Liver (tissue), 3 donors: ENCODE measurements around the gene TMED6.

ENCODE experiments used
- FOXA1 ChIP-seq: IDR thresholded peaks from 2 replicates; pipeline ENCODE4 v1.6.1; 2016; ENCODE audit warnings: antibody characterized with exemption
- GABPA ChIP-seq, 2 donors: IDR thresholded peaks in 1 of 2; conservative IDR thresholded peaks in 1 of 2; 2 replicates each; pipeline ENCODE4 v1.6.1; 2016; ENCODE audit warnings: antibody characterized with exemption in 2 of 2, mild to moderate bottlenecking in 1 of 2, moderate library complexity in 1 of 2
- HNF4A ChIP-seq, 2 donors: conservative IDR thresholded peaks; 2 replicates each; pipeline ENCODE4 v1.6.1; 2016; ENCODE audit warnings: antibody characterized with exemption in 2 of 2, mild to moderate bottlenecking in 2 of 2
- JUND ChIP-seq, 2 donors: IDR thresholded peaks; 2 replicates each; pipeline ENCODE4 v1.6.1; 2016; ENCODE audit warnings: antibody characterized with exemption in 2 of 2
- NR2F2 ChIP-seq: IDR thresholded peaks from 2 replicates; pipeline ENCODE4 v1.6.1; 2016; ENCODE audit warnings: antibody characterized with exemption
- RAD21 ChIP-seq, 2 donors: IDR thresholded peaks; 2 replicates each; pipeline ENCODE4 v1.6.1; 2016; ENCODE audit warnings: antibody characterized with exemption in 2 of 2, mild to moderate bottlenecking in 2 of 2
- RXRA ChIP-seq, 2 donors: IDR thresholded peaks; 2 replicates each; pipeline ENCODE4 v1.6.1; 2017 to 2018; ENCODE audit warnings: antibody characterized with exemption in 2 of 2, mild to moderate bottlenecking in 1 of 2
- YY1 ChIP-seq: IDR thresholded peaks from 2 replicates; pipeline ENCODE4 v1.6.1; 2016; ENCODE audit warnings: antibody characterized with exemption, mild to moderate bottlenecking
- TF ChIP-seq, protein P1 (sequence below): fragments of 150-350 bp; IDR thresholded peaks from 2 replicates; pipeline ENCODE4 v1.5.1; 2017; ENCODE audit warnings: improper control_type of control experiment, low read depth, low read length; ENCODE audit not compliant: missing input control
- TF ChIP-seq, protein P2 (sequence below): IDR thresholded peaks from 2 replicates; pipeline ENCODE4 v1.6.1; 2016; ENCODE audit warnings: antibody characterized with exemption, mild to moderate bottlenecking
- TF ChIP-seq, protein P3 (sequence below): IDR thresholded peaks from 2 replicates; pipeline ENCODE4 v1.6.1; 2016; ENCODE audit warnings: antibody characterized with exemption
- donor health status: healthy.
- donor health status: healthy.

DNA sequence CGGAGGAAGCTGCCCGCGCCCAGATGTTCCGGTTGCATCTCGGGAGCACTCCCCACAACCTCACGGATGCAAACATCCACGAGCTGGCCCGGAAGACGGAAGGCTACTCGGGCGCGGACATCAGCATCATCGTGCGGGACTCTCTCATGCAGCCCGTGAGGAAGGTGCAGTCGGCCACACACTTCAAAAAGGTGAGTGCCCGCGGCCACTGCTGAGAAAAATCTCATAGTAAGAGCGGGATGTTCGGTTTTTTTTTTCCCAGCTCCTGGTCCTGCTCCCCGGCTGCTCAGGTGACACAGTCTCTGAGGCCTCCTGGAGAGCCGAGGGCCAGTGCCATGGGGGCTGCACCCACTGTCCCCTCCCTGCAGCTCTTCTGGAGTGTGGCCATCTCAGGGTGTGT, 30.5 kb downstream of the TMED6 start:
- TF ChIP-seq, protein P1, sequence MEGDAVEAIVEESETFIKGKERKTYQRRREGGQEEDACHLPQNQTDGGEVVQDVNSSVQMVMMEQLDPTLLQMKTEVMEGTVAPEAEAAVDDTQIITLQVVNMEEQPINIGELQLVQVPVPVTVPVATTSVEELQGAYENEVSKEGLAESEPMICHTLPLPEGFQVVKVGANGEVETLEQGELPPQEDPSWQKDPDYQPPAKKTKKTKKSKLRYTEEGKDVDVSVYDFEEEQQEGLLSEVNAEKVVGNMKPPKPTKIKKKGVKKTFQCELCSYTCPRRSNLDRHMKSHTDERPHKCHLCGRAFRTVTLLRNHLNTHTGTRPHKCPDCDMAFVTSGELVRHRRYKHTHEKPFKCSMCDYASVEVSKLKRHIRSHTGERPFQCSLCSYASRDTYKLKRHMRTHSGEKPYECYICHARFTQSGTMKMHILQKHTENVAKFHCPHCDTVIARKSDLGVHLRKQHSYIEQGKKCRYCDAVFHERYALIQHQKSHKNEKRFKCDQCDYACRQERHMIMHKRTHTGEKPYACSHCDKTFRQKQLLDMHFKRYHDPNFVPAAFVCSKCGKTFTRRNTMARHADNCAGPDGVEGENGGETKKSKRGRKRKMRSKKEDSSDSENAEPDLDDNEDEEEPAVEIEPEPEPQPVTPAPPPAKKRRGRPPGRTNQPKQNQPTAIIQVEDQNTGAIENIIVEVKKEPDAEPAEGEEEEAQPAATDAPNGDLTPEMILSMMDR, result no peak
- TF ChIP-seq JUND (IDR thresholded peaks at IDR 0.05), result no peak
- TF ChIP-seq, protein P2, sequence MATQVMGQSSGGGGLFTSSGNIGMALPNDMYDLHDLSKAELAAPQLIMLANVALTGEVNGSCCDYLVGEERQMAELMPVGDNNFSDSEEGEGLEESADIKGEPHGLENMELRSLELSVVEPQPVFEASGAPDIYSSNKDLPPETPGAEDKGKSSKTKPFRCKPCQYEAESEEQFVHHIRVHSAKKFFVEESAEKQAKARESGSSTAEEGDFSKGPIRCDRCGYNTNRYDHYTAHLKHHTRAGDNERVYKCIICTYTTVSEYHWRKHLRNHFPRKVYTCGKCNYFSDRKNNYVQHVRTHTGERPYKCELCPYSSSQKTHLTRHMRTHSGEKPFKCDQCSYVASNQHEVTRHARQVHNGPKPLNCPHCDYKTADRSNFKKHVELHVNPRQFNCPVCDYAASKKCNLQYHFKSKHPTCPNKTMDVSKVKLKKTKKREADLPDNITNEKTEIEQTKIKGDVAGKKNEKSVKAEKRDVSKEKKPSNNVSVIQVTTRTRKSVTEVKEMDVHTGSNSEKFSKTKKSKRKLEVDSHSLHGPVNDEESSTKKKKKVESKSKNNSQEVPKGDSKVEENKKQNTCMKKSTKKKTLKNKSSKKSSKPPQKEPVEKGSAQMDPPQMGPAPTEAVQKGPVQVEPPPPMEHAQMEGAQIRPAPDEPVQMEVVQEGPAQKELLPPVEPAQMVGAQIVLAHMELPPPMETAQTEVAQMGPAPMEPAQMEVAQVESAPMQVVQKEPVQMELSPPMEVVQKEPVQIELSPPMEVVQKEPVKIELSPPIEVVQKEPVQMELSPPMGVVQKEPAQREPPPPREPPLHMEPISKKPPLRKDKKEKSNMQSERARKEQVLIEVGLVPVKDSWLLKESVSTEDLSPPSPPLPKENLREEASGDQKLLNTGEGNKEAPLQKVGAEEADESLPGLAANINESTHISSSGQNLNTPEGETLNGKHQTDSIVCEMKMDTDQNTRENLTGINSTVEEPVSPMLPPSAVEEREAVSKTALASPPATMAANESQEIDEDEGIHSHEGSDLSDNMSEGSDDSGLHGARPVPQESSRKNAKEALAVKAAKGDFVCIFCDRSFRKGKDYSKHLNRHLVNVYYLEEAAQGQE, result no peak
- TF ChIP-seq HNF4A (conservative IDR thresholded peaks at IDR 0.05), result no peak
- TF ChIP-seq NR2F2, result no peak
- TF ChIP-seq RXRA (IDR thresholded peaks at IDR 0.05), result no peak
- TF ChIP-seq RAD21 (IDR thresholded peaks at IDR 0.05), result no peak
- TF ChIP-seq FOXA1, result no peak
- TF ChIP-seq, protein P3, sequence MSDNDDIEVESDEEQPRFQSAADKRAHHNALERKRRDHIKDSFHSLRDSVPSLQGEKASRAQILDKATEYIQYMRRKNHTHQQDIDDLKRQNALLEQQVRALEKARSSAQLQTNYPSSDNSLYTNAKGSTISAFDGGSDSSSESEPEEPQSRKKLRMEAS, result no peak
- no peak for TF ChIP-seq YY1
- no peak for TF ChIP-seq GABPA (IDR thresholded peaks at IDR 0.05 in 1 of 2, conservative IDR thresholded peaks at IDR 0.05 in 1 of 2)
